ENCODE data around the gene HAS3.
A peak's percentile ranks its signal among the peaks of the same experiment; 100 is the strongest.
"Not testable (repeated sequence)": the region's sequence is repeated elsewhere in the genome, so short reads cannot be mapped to it uniquely, and the experiment has no call there.

Gene HAS3

GRCh38 chr16:69143116-69143515 is 37.7 kb downstream of the HAS3 start:
- H3K9me3 Mint-ChIP-seq: no peaks in the 10 kb centered on the region
- H3K36me3 Mint-ChIP-seq (ENCODE audit: insufficient read depth): peaks cover 70% of the 10 kb centered on the region
- ATAC-seq (replicated peaks; ENCODE audit: extremely low read depth, poor library complexity, severe bottlenecking): no peak
- H3K27ac Mint-ChIP-seq (ENCODE audit: low read depth): no peak overlapping the region
- H3K4me3 Mint-ChIP-seq: no peak overlapping the region
- H3K4me1 Mint-ChIP-seq: peaks cover 6% of the 10 kb centered on the region
- no peak for DNase-seq (ENCODE audit: low spot score in 2 of 2)
- H3K27me3 Mint-ChIP-seq: no peaks in the 10 kb centered on the region

- no peak for DNase-seq (ENCODE audit: low spot score in 2 of 2)
- ATAC-seq (replicated peaks; ENCODE audit: extremely low read depth, poor library complexity, severe bottlenecking): no peak
- no peak overlapping the region for H3K27ac Mint-ChIP-seq (ENCODE audit: low read depth)
- H3K4me1 Mint-ChIP-seq: peaks cover 6% of the 10 kb centered on the region
- H3K9me3 Mint-ChIP-seq: no peaks in the 10 kb centered on the region
- peaks cover 60% of the 10 kb centered on the region for H3K36me3 Mint-ChIP-seq (ENCODE audit: insufficient read depth)
- H3K4me3 Mint-ChIP-seq: no peak overlapping the region
- no peaks in the 10 kb centered on the region for H3K27me3 Mint-ChIP-seq
Measured at GRCh38 chr16:69145658-69146057, 40.2 kb downstream of the HAS3 start.

GRCh38 chr16:69149621-69150020 is 44.2 kb downstream of the HAS3 start:
- not testable (repeated sequence) for H3K9me3 Mint-ChIP-seq, H3K4me3 Mint-ChIP-seq
- H3K36me3 Mint-ChIP-seq (ENCODE audit: insufficient read depth): peaks cover 58% of the 10 kb centered on the region

GRCh38 chr16:69150146-69150865 is 44.9 kb downstream of the HAS3 start:
- DNase-seq (ENCODE audit: low spot score in 2 of 2) (peak in 1 of 2 donors; percentile 36), ATAC-seq (replicated peaks; ENCODE audit: extremely low read depth, poor library complexity, severe bottlenecking) (peak; percentile 68)
- no peak overlapping the region for H3K27ac Mint-ChIP-seq (ENCODE audit: low read depth)
- no peak overlapping the region for H3K4me3 Mint-ChIP-seq
- H3K9me3 Mint-ChIP-seq: no peaks in the 10 kb centered on the region
- H3K27me3 Mint-ChIP-seq: no peaks in the 10 kb centered on the region
- no peaks in the 10 kb centered on the region for H3K4me1 Mint-ChIP-seq
- H3K36me3 Mint-ChIP-seq (ENCODE audit: insufficient read depth): peaks cover 54% of the 10 kb centered on the region

More at GRCh38 chr16:69149621-69150020, 44.2 kb downstream of the HAS3 start:
- DNase-seq (ENCODE audit: low spot score in 2 of 2); H3K4me1 Mint-ChIP-seq; H3K27me3 Mint-ChIP-seq; H3K27ac Mint-ChIP-seq (ENCODE audit: low read depth); ATAC-seq (replicated peaks; ENCODE audit: extremely low read depth, poor library complexity, severe bottlenecking): not testable (repeated sequence)

GRCh38 chr16:69157196-69157595 is 51.7 kb downstream of the HAS3 start:
- peak overlapping the region; percentile 16 for H3K27ac Mint-ChIP-seq (ENCODE audit: low read depth)
- no peaks in the 10 kb centered on the region for H3K9me3 Mint-ChIP-seq
- no peaks in the 10 kb centered on the region for H3K4me1 Mint-ChIP-seq
- H3K36me3 Mint-ChIP-seq (ENCODE audit: insufficient read depth): peaks cover 61% of the 10 kb centered on the region
- no peak for ATAC-seq (replicated peaks; ENCODE audit: extremely low read depth, poor library complexity, severe bottlenecking)
- no peak for DNase-seq (ENCODE audit: low spot score in 2 of 2)
- H3K27me3 Mint-ChIP-seq: no peaks in the 10 kb centered on the region
- no peak overlapping the region for H3K4me3 Mint-ChIP-seq

- peaks cover 61% of the 10 kb centered on the region for H3K36me3 Mint-ChIP-seq (ENCODE audit: insufficient read depth)
- no peaks in the 10 kb centered on the region for H3K9me3 Mint-ChIP-seq
- H3K27ac Mint-ChIP-seq (ENCODE audit: low read depth): no peak overlapping the region
- DNase-seq (ENCODE audit: low spot score in 2 of 2) (no peak), ATAC-seq (replicated peaks; ENCODE audit: extremely low read depth, poor library complexity, severe bottlenecking) (no peak)
- H3K4me1 Mint-ChIP-seq: no peaks in the 10 kb centered on the region
- no peak overlapping the region for H3K4me3 Mint-ChIP-seq
- no peaks in the 10 kb centered on the region for H3K27me3 Mint-ChIP-seq
Measured at GRCh38 chr16:69160192-69160591, 54.7 kb downstream of the HAS3 start.

GRCh38 chr16:69165584-69165983 is 60.1 kb downstream of the HAS3 start:
- H3K36me3 Mint-ChIP-seq (ENCODE audit: insufficient read depth): peaks cover 40% of the 10 kb centered on the region

GRCh38 chr16:69166221-69166833 is 60.9 kb downstream of the HAS3 start:
- DNase-seq (ENCODE audit: low spot score in 2 of 2): no peak
- peaks cover 39% of the 10 kb centered on the region for H3K36me3 Mint-ChIP-seq (ENCODE audit: insufficient read depth)
- no peaks in the 10 kb centered on the region for H3K27me3 Mint-ChIP-seq
- H3K27ac Mint-ChIP-seq (ENCODE audit: low read depth): peak overlapping the region; percentile 75
- H3K9me3 Mint-ChIP-seq: no peaks in the 10 kb centered on the region
- H3K4me3 Mint-ChIP-seq: peak overlapping the region; percentile 17
- ATAC-seq (replicated peaks; ENCODE audit: extremely low read depth, poor library complexity, severe bottlenecking): peak; percentile 75
- H3K4me1 Mint-ChIP-seq: peaks cover 22% of the 10 kb centered on the region

More at GRCh38 chr16:69165584-69165983, 60.1 kb downstream of the HAS3 start:
- peaks cover 22% of the 10 kb centered on the region for H3K4me1 Mint-ChIP-seq
- H3K27me3 Mint-ChIP-seq: no peaks in the 10 kb centered on the region
- peak overlapping the region; percentile 75 for H3K27ac Mint-ChIP-seq (ENCODE audit: low read depth)
- DNase-seq (ENCODE audit: low spot score in 2 of 2) (no peak), ATAC-seq (replicated peaks; ENCODE audit: extremely low read depth, poor library complexity, severe bottlenecking) (no peak)
- no peak overlapping the region for H3K4me3 Mint-ChIP-seq
- H3K9me3 Mint-ChIP-seq: no peaks in the 10 kb centered on the region

GRCh38 chr16:69166946-69167930 is 61.8 kb downstream of the HAS3 start:
- Mint-ChIP-seq H3K27me3 (no peaks in the 10 kb centered on the region), H3K4me1 (peaks cover 22% of the 10 kb centered on the region), H3K36me3 (ENCODE audit: insufficient read depth) (peaks cover 37% of the 10 kb centered on the region), H3K9me3 (no peaks in the 10 kb centered on the region), H3K4me3 (no peak overlapping the region), H3K27ac (ENCODE audit: low read depth) (peak overlapping the region; percentile 75)
- DNase-seq (ENCODE audit: low spot score in 2 of 2) (no peak), ATAC-seq (replicated peaks; ENCODE audit: extremely low read depth, poor library complexity, severe bottlenecking) (no peak)
